NCI-H1417 (cell line): ENCODE results near the gene BCL2L11.

Experiments
- DNase-seq, 3 experiments: peaks; one replicate each; lab custom pipeline; 2025; lab: John Stamatoyannopoulos, UW

Gene BCL2L11

GRCh38 chr2:111191877-111192276 lies 71.2 kb downstream of the BCL2L11 start:
- no peak for DNase-seq

DNA sequence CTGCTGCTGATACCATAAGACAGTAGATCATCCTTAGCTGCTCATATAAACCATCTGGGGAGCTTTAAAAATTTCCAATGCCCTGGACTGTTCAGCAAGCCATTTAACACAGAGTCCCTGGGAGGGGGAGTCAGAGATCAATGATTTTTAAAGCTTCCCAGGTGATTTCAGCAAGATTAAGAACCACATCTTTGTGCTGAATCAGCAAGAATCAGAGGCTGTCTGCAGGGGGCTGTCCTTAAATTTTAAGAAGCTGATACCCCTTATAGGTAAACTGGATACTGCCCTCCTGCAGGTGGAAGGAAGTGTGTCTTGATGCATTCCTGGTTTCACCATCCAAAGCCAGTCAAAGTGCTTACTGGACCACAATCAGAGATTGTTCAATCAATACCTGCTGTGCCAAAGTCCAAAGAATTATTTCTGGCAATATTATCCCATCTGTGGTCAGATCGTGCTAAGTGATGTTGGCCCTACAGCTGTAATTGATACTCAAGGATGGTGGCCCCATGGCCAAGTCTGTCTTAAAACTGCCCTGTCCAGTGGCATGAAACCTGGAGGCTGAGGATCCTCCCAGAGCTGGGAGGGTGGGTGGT lies 72.2 kb downstream of the BCL2L11 start:
- no peak for DNase-seq

DNA sequence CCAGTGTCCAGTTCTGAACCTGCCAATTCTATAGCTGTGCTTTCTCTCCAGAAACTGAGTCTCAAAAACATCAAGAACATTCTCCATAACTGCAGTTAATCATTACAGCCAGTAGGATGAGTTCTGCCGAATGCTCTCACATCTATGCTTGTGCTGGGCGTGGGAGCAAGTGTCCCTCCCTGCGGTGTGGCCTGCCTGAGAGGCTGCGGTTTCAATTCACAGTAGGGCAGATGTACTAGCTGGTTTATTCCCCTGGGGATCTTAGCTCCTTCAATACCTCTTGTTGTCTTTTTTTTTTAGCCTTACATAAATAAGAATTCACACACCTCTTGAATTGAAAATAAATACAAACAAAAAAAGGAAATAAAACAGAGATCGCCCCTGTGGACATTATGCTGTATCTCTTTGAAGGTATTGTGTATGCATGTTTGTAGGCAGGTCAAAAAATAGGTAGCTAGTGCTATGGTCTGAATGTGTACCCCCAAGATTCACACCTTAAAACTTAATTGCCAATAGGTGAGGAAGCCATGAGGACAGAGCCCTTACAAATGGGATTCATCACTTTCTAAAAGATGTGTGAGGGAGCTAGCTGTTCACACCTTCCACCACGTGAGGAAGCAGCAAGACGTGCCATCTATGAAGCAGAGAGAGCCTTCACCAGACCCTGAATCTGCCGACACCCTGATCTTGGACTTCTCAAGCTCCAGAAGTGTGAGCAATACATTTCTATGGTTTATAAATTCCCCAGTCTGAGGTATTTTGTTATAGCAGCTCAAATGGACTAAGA lies 74.3 kb downstream of the BCL2L11 start:
- DNase-seq: peak in 1 of 3 experiments; percentile 59

- no peak for DNase-seq
Observed at GRCh38 chr2:111196435-111196834, 75.7 kb downstream of the BCL2L11 start.

- DNase-seq: no peak
Observed at GRCh38 chr2:111198701-111199100, 78.0 kb downstream of the BCL2L11 start.

DNA sequence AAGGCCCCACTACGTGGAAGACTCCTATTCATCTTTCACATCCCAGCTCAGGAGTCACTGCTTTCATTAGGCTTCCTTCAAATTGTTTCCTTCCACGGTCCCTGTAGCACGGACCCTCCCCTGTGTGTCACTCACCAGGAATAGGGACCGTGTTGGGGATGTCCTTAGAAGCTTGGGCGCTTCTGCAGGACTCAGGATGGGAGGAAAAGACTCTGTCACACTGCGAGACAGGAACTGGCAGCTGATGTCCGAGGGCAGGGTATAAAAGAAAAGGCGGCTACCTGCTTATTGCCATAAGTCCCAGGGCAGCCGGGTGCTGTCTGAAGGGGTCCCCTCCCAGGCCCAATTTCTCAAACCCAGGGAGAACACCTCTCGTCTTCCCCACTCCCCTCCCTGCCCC lies 79.1 kb downstream of the BCL2L11 start:
- DNase-seq: no peak

- DNase-seq: peak; percentile 27 to 90 (median 75)
Observed at GRCh38 chr2:111200333-111200881, 79.7 kb downstream of the BCL2L11 start.

- DNase-seq: no peak
Observed at GRCh38 chr2:111201214-111201613, 80.5 kb downstream of the BCL2L11 start.

- no peak for DNase-seq
Observed at GRCh38 chr2:111202266-111203040, 81.7 kb downstream of the BCL2L11 start.

DNA sequence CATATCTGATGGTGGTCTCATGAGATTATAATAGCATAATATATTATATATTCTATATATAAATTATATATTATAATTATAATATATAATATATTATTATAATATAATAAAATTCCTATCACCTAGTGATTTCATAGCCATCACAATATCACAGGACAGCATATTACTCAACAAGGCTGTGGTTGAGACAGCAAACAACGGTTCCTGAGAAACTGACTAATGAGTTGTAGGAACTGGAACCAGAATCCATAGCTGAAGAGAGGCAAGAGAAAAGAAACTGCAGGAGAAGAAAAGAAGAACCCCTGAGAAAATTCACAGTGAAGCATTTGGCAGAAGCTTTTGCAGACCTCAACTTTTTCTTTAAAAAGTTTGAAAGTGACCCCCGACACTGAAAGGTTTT lies 84.0 kb downstream of the BCL2L11 start:
- no peak for DNase-seq

GRCh38 chr2:111205774-111206173 lies 85.1 kb downstream of the BCL2L11 start:
- DNase-seq: peak in 1 of 3 experiments; percentile 39

DNA sequence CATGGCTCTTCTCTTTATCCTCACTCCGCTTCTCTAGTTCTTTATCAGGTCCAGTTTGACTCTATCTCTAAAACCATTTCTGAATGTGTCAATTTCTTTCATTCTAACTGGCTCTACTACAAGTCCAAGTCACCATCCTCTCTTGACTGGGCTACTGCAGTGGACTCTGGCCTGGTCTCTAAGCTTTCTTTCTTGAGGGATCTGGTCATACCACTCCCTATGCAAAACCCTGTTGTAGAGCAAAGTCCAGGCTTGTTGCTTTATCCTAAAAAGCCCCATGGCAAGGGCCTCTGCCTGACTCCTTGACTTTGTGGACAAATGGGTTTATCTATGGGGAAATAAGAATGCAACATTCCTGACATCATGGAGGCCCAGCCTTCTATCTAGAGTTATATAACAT lies 87.1 kb downstream of the BCL2L11 start:
- DNase-seq: no peak

DNA sequence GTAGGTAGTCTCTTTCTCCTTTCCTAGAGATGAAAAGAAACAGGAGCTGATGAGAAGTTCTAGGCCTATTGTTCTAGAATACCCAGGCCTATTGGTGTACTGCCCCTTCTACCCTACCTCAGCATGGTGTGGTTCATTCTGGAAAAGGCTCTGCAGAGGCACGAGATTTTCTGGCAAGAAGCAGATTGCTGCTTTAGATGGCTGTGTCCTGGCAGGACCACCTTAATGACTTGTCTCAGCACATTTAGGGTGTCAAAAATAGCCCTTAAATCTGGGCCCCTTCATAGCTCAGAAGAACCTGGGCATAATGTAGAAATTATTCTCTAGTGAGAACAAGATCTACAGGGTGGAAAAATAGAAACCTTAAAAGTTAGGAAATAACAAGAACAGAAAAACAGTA lies 87.9 kb downstream of the BCL2L11 start:
- no peak for DNase-seq

DNA sequence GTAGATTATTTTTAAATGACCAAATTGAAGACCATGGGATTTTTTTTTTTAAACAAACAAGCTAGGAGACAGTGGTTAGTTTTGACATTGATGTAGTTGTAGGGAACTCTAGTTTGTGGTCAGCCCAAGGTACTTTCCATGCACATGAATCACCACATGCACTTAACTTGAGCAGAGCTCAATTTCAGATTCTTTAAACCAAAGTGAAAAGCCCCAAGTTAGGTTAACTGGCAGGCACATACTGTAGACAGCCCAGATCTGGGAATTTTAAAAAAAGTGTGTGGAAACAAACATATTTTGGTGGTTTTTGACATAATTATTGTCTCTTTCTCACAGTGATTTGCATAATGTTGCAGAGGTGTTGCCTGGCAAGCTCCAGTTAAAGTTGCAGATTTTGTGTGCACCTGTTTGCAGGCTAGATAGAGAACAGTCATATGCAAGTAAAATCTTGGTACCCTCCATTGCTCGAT lies 88.4 kb downstream of the BCL2L11 start:
- no peak for DNase-seq

- DNase-seq: no peak
Observed at GRCh38 chr2:111210036-111210435, 89.3 kb downstream of the BCL2L11 start.

GRCh38 chr2:111213877-111214276 lies 93.2 kb downstream of the BCL2L11 start:
- no peak for DNase-seq

DNA sequence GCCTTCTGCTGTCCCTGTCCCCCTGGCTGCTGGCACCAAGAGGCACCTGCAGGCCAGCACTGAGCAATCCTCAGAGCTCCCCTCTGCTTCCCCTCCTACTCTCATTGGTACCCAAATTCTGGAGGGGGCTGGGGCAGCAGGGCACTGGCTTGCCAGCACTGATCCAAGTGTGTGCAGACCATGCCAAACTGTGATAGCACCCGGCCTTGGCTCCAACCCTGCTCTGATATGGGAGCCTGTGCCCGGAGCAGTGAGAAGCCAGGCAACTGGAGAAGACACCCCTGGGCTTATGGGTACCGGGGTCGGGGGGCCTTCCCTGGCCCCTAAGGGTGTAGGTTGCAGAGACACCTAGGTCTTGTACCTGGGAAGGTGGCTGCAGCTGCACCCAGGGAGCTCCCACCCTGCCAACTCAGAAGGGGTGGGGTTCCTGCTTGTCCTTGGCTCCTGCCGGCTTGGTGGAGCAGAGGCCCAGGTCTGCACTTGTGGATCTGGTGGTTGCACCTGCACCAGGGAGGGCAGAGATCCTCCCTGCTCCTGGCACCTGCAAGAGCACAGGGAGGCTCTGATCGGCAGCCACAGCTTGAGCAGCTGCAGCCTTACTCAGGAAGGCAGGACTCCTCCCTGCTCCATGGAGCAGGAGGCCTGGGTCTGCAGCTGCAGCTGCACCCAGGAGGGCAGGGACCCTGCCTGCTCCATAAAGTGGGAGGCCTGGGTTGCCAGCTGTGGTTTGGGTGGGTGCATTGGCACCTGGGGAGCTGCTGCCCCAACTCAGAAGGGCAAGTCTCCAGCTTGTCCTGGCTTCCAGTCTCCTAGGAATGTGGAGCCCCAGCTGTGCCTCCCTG lies 96.3 kb downstream of the BCL2L11 start:
- no peak for DNase-seq
